GM04504 (cell line): Measurements from ENCODE around the gene STRN3.
"Not testable (repeated sequence)": the region's sequence is repeated elsewhere in the genome, so short reads cannot be mapped to it uniquely, and the experiment has no call there.

Experiments used
- DNase-seq: peaks from one replicate; pipeline ENCODE4 v3.0.0-alpha.2; 2012; ENCODE audit warnings: low read depth

Gene STRN3

DNA sequence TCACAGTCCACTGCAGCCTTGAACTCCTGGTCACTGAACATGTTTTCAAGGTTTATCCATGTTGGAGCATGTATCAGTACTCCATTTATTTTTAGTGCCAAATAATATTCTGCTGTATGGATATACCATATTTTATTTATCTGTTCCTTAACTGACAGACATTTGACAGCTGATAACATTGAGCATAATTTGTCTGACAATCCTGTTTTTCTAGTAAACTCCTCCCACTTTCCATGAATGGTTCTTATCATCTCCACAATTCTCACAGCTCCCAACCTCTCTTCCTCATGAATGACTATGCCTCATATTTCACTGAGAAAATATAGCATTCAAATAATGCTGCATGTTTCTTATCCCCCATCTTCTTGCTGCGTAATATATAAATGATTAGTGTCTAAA is 118.5 kb downstream of the STRN3 start:
- DNase-seq = no peak

- DNase-seq = no peak
Measured at GRCh38 chr14:30906752-30907658, 119.2 kb downstream of the STRN3 start.

DNA sequence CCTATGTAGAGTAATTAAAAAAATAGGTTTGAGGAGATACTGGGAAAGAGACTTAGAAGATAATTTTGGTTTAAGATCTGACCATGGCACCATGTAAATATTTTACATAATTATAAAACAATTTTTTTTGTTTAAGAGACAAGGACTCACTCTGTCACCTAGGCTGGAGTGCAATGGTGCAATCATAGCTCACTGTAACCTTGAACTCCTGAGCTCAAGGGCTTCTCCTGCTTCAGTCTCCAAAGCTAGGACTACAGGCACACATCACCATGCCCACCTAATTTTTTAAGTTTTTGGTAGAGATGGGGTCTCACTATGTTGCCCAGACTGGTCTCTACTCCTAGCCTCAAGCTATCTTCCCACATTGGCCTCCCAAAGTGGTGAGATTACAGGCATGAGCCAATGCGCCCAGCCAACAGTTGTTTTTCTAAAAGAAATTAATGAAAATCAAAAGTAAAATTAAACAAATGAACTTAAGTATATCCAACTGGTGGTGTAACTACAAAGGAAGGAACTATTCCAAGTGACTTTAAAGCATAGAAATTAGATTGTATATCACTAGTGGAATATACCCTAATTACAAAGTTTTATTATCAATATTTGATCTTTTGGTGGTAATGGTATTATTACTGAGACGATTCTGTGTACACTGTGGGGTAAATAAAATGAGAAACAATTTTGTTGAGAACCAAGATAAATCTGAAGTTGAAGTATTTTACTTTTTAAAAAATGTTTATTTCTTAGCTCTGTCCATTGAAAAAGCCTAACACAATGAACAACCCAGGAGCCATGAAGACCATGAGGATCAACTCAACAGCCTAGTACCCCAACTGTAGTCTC is 122.7 kb downstream of the STRN3 start:
- no peak for DNase-seq

- not testable (repeated sequence) for DNase-seq
Measured at GRCh38 chr14:30897121-30897520, 129.1 kb downstream of the STRN3 start.

DNA sequence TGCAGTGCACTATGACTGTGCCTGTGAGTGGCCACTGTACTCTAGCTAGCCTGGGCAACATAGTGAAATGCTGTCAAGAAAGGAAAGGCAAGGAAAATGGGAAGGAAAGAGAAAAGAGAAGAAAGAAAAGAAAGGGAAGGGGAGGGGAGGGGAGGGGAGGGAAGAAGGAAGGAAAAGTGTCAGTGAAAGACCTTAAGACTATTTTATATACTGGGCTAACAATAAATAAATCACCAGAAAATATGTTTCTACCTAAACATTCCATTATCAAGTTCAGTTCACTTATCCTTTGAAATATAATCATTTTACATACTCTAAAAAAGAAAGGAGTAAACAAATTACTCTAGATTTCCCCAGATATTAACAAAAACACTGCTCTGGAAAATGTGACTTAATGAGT is 129.7 kb downstream of the STRN3 start:
- DNase-seq = no peak

DNA sequence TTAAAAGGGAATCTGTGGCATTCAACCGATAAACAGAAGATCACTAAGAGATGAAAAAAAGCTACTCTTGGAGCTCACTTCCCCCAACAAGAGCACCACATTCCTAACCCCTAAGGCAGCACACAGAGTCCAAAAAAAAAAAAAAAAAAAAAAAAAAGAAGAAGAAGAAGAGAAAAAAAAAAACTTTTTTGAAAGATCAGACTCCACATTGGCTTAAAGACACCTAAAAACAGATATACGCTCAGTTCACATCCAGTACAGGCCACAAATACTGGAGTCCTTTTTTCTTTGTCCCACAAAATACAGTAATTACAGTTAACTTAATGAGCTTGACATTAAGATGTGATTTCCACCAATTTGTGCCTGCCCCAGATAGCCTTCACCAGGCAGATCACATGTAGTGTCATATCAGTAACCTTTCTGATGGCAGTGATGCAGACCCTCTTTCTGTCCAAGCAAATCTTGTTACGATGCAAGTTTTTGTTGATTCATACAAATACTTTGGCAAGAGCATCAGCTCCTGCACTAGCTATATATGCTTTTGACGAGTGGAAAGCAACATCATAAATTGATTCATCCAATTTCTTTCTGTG is 131.2 kb downstream of the STRN3 start:
- no peak for DNase-seq

GRCh38 chr14:30893819-30894218 is 132.4 kb downstream of the STRN3 start:
- DNase-seq = no peak

GRCh38 chr14:30889244-30889594 is 137.0 kb downstream of the STRN3 start:
- DNase-seq = no peak

- no peak for DNase-seq
Measured at GRCh38 chr14:30888480-30889243, 137.5 kb downstream of the STRN3 start.

DNA sequence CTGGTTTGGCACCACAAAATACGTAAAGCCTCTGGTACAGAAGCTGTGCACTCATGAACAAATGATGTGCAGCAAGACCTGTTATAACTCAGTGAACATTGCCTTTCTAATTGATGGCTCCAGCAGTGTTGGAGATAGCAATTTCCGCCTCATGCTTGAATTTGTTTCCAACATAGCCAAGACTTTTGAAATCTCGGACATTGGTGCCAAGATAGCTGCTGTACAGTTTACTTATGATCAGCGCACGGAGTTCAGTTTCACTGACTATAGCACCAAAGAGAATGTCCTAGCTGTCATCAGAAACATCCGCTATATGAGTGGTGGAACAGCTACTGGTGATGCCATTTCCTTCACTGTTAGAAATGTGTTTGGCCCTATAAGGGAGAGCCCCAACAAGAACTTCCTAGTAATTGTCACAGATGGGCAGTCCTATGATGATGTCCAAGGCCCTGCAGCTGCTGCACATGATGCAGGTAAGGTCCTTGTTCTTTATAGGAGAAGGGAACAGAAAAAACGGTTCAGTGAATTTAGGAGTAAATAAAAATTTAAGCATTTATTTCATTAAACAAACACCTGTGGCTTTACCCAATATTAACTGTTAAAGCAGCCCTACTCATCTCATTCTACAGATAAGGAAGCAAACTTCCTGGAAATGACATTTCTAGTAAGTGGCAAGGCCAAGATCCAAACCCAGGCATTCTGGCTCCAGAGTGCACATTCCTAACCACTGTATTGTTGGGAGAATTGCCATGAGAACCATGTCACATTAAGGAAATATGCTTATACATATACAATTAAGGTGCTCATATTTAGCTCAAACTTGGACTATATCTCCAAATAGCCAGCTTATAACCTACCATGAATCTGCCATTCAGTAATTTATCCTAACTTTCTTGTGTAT is 140.1 kb downstream of the STRN3 start:
- DNase-seq = no peak

DNA sequence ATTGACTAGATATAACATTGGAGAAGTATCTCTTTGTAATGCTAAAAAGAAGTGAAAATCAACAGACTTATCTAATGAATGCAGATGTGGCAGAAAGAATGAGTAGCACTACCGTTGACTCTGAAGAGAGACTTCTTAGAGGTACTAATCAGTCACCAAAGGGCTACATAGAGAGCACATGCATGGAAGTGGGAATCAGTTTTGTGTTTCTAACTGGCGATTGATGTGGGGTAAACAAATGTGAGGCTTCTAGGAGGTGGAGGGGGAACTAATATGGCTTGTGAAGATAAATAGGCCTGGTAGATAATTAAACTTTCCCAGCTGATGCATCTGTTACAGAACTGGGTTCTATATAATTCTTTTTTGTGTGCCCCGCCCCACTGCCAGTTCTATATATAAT is 141.3 kb downstream of the STRN3 start:
- DNase-seq = no peak

GRCh38 chr14:30883508-30884294 is 142.5 kb downstream of the STRN3 start:
- no peak for DNase-seq

- DNase-seq = no peak
Measured at GRCh38 chr14:30882431-30882830, 143.7 kb downstream of the STRN3 start.

GRCh38 chr14:30876692-30877091 is 149.5 kb downstream of the STRN3 start:
- DNase-seq = no peak

DNA sequence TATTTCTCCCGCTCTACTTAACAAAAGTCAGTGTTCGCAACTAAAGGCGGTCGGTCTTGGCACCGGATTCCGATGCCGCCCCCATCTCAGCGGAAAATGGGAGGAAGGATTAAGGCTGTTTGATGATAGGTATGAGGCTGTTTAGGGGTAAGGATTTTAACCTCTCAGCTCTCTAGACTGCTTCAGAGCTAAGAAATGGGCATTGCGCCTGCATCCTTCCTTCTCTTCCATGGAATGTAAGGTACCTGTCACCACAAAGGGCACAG is 150.5 kb downstream of the STRN3 start:
- no peak for DNase-seq

GRCh38 chr14:30874999-30875787 is 151.0 kb downstream of the STRN3 start:
- no peak for DNase-seq

- no peak for DNase-seq
Measured at GRCh38 chr14:30874120-30874998, 151.8 kb downstream of the STRN3 start, which contains the start of gene COCH. COCH (plus strand) TSS chr14:30874559; CDS start chr14:30874939, 380 bp downstream.

- DNase-seq = no peak
Measured at GRCh38 chr14:30873308-30874119, 152.7 kb downstream of the STRN3 start.
